AG10803 (cell line): ENCODE results near the gene NDUFS2.

ENCODE experiments used
- DNase-seq: peaks from one replicate; pipeline ENCODE4 v3.0.0; 2010; ENCODE audit warnings: low read depth
- H3K4me3 ChIP-seq: 2 replicates; pipeline ENCODE4 v1.5.1; 2011; ENCODE audit warnings: mild to moderate bottlenecking, low read length, control low read depth
- CTCF ChIP-seq: conservative IDR thresholded peaks from 2 replicates; pipeline ENCODE4 v1.5.1; 2011; ENCODE audit warnings: mild to moderate bottlenecking, low read length, control low read depth, inconsistent platforms

NDUFS2 gene

GRCh38 chr1:161225534-161226319, 23.6 kb downstream of the NDUFS2 start, which contains the start of gene TOMM40L:
Gene TOMM40L, plus strand, starts transcription at chr1:161226060. Its CDS starts 430 bp downstream, at chr1:161226490.
- peak within 1 kb of the TSS; percentile 93 for H3K4me3 ChIP-seq
- peak; percentile 81 for TF ChIP-seq CTCF
- peak; percentile 100 for DNase-seq

- DNase-seq = no peak
- peak overlapping the region; percentile 93 for H3K4me3 ChIP-seq
- no peak for TF ChIP-seq CTCF
Observed at GRCh38 chr1:161226320-161226711, 24.1 kb downstream of the NDUFS2 start.

GRCh38 chr1:161226759-161227158, 24.6 kb downstream of the NDUFS2 start:
- no peak for TF ChIP-seq CTCF
- H3K4me3 ChIP-seq = peak overlapping the region; percentile 93
- no peak for DNase-seq

GRCh38 chr1:161227196-161227871, 25.2 kb downstream of the NDUFS2 start:
- peak; percentile 81 for TF ChIP-seq CTCF
- DNase-seq = peak; percentile 70
- H3K4me3 ChIP-seq = peak overlapping the region; percentile 93

GRCh38 chr1:161228032-161228431, 25.9 kb downstream of the NDUFS2 start:
- no peak overlapping the region for H3K4me3 ChIP-seq
- TF ChIP-seq CTCF = no peak
- DNase-seq = no peak

- no peak for DNase-seq
- no peak for TF ChIP-seq CTCF
- no peak overlapping the region for H3K4me3 ChIP-seq
Observed at GRCh38 chr1:161229896-161230295, 27.7 kb downstream of the NDUFS2 start.

- no peak for DNase-seq
- no peak overlapping the region for H3K4me3 ChIP-seq
- no peak for TF ChIP-seq CTCF
Observed at GRCh38 chr1:161230762-161231161, 28.6 kb downstream of the NDUFS2 start.
